ENCODE data around the gene GNB1. TPM values are rescaled to one million over a fixed set of nuclear protein-coding genes. Genes with fewer than 3 reads are reported as not detected.

GNB1 gene
- total and polyA plus RNA-seq, 2 of the 4 experiments (the other 2 are of a cell fraction): 73.5 to 371 TPM

- ChIA-PET CTCF (no interaction called here), POLR2A (ENCODE audit: unreplicated experiment) (no interaction called here)
- in situ Hi-C loops (cut with MboI; ENCODE audit: low sequenced_read_pairs): loop anchor here (10.0 kb wide), 1 partner anchor 120 kb away; no protein-coding TSS in a partner anchor
- H3K14ac ChIP-seq (replicated peaks; ENCODE audit: low read depth, low read length): no peak overlapping the region
- intact Hi-C loops (cut with micrococcal nuclease): loop anchor here (5.0 kb wide), 1 partner anchor 102 kb away; no protein-coding TSS in a partner anchor
- H3K36me3 ChIP-seq (ENCODE audit: control insufficient read depth, insufficient read depth, low read length): peaks cover 46% of the 10 kb centered on the region
- no peak overlapping the region for H3K4ac ChIP-seq (ENCODE audit: low read depth, low read length)
- H4K5ac ChIP-seq (ENCODE audit: low read depth, low read length): no peak overlapping the region
- no peak overlapping the region for H2BK5ac ChIP-seq (ENCODE audit: low read depth, low read length, poor library complexity, severe bottlenecking)
- no peak overlapping the region for H2AK5ac ChIP-seq (ENCODE audit: low read depth, low read length)
- no TSS peak for BruUV-seq (replicated peaks)
- dilution Hi-C loops (cut with HindIII; ENCODE audit: low sequenced_read_pairs, unreplicated experiment): no loop called here
- peaks cover 41% of the 10 kb centered on the region for H4K20me1 ChIP-seq (ENCODE audit: insufficient read depth, low read length)
- no peaks in the 10 kb centered on the region for H3K9me3 ChIP-seq (ENCODE audit: control insufficient read depth, insufficient read depth, low read length)
- H2BK15ac ChIP-seq (ENCODE audit: low read depth, low read length): no peak overlapping the region
- no CpG with 5 or more reads among the region's 13 CpGs for WGBS, 2 experiments (ENCODE audit: extremely low coverage in 2 of 2, insufficient read length in 1 of 2)
- H3K56ac ChIP-seq (ENCODE audit: extremely low read depth, insufficient read depth, low read length): no peak overlapping the region
- peaks cover 32 to 59% of the 10 kb centered on the region in 2 experiments for H3K79me1 ChIP-seq (ENCODE audit: low read depth in 1 of 2, low read length in 2 of 2)
- no peak overlapping the region for H2BK20ac ChIP-seq (ENCODE audit: low read depth, low read length)
- no peak overlapping the region for H2BK120ac ChIP-seq (ENCODE audit: low read depth, low read length)
- no peak overlapping the region for H3K27ac ChIP-seq (ENCODE audit: insufficient read depth, low read length)
- no peak overlapping the region for H3K18ac ChIP-seq (ENCODE audit: low read depth, low read length)
- ATAC-seq (ENCODE audit: low read depth) (no peak), DNase-seq (no peak)
- peaks cover 12% of the 10 kb centered on the region for H3K4me1 ChIP-seq (ENCODE audit: control insufficient read depth, insufficient read depth, low read length)
- no peak overlapping the region for H2AFZ ChIP-seq (replicated peaks; ENCODE audit: low read length, poor library complexity)
- TF ChIP-seq, protein P1, sequence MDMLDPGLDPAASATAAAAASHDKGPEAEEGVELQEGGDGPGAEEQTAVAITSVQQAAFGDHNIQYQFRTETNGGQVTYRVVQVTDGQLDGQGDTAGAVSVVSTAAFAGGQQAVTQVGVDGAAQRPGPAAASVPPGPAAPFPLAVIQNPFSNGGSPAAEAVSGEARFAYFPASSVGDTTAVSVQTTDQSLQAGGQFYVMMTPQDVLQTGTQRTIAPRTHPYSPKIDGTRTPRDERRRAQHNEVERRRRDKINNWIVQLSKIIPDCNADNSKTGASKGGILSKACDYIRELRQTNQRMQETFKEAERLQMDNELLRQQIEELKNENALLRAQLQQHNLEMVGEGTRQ (IDR thresholded peaks at IDR 0.05; ENCODE audit: low read depth, low read length): no peak
- TF ChIP-seq CEBPB (IDR thresholded peaks at IDR 0.05; ENCODE audit: low read depth, low read length): no peak
- no peak for TF ChIP-seq NFE2L2 (IDR thresholded peaks at IDR 0.05; ENCODE audit: low read depth, low read length)
- TF ChIP-seq CHD1 (IDR thresholded peaks at IDR 0.05; ENCODE audit: low read depth, low read length): no peak
- no peak for TF ChIP-seq BHLHE40 (IDR thresholded peaks at IDR 0.05; ENCODE audit: low read depth, low read length)
- TF ChIP-seq SMC3 (IDR thresholded peaks at IDR 0.05; ENCODE audit: low read depth, low read length): no peak
- TF ChIP-seq RCOR1 (IDR thresholded peaks at IDR 0.05; ENCODE audit: insufficient replicate concordance, low read length): no peak
- TF ChIP-seq MAZ (IDR thresholded peaks at IDR 0.05; ENCODE audit: borderline replicate concordance, low read depth, low read length): no peak
- TF ChIP-seq RAD21 (IDR thresholded peaks at IDR 0.05; ENCODE audit: low read length): no peak
- peaks cover 8% of the 10 kb centered on the region for H3K9me1 ChIP-seq (ENCODE audit: insufficient read depth, low read length)
- H3K4me2 ChIP-seq (ENCODE audit: low read depth, low read length): no peak overlapping the region
- no peak overlapping the region for H3K23ac ChIP-seq (ENCODE audit: low read depth, low read length)
- H4K8ac ChIP-seq (ENCODE audit: low read depth in 2 of 2, low read length in 2 of 2): no peak overlapping the region
- H3K4me3 ChIP-seq (ENCODE audit: insufficient read depth, low read depth, low read length): no peak overlapping the region
- H2AK9ac ChIP-seq (replicated peaks; ENCODE audit: low read depth, low read length, poor library complexity): no peak overlapping the region
- H4K91ac ChIP-seq (ENCODE audit: insufficient read depth, low read depth, low read length): no peak overlapping the region
- H3K27me3 ChIP-seq (ENCODE audit: control insufficient read depth, insufficient read depth, low read length): no peaks in the 10 kb centered on the region
- H3K9ac ChIP-seq (ENCODE audit: low read depth, low read length): no peak overlapping the region
Observed at GRCh38 chr1:1784933-1785332, 106.0 kb downstream of the GNB1 start.

Measured in IMR-90 (cell line).